PC-9 (cell line): ENCODE measurements around the gene KDM4C. TPM values are rescaled to one million over a fixed set of nuclear protein-coding genes. Genes with fewer than 3 reads are reported as not detected.

Experiments used
- BruUV-seq: library from RNA; stranded (reverse); fragments of 400-500 nt; replicated peaks from 2 replicates; lab custom pipeline; 2021; lab: Mats Ljungman, UMichigan
- CTCF ChIA-PET: fragments of 300-600 bp; sonication (Branson Sonifier 250); formaldehyde crosslinking; loops from one replicate; lab custom pipeline; 2022; ENCODE audit warnings: antibody characterized with exemption; lab: Charles Lee
- POLR2A ChIA-PET: fragments of 300-600 bp; sonication (Branson Sonifier 250); formaldehyde crosslinking; loops from one replicate; lab custom pipeline; 2022; ENCODE audit warnings: antibody characterized with exemption; ENCODE audit not compliant: unreplicated experiment; lab: Charles Lee
- DNase-seq, 2 experiments: peaks; one replicate each; pipeline versions ENCODE4 v3.0.0 to v3.0.0-alpha.2; 2015 to 2022; ENCODE audit warnings: mixed read lengths in 1 of 2
- H2AFZ ChIP-seq: fragments of 200-600 bp; sonication (generic); 2 replicates; pipeline ENCODE4 v1.8.1; 2017; ENCODE audit warnings: antibody characterized with exemption
- H3F3A ChIP-seq: fragments of 200-600 bp; sonication (generic); 2 replicates; pipeline ENCODE4 v1.8.1; 2017; ENCODE audit warnings: antibody characterized with exemption, mild to moderate bottlenecking, low read depth; ENCODE audit not compliant: insufficient read depth
- H3K27ac ChIP-seq: fragments of 200-600 bp; sonication (generic); 2 replicates; pipeline ENCODE4 v1.6.1; 2016; ENCODE audit warnings: mixed run types
- H3K27me3 ChIP-seq: fragments of 200-600 bp; sonication (generic); 2 replicates; pipeline ENCODE4 v1.6.1; 2016; ENCODE audit warnings: low read depth, mixed run types; ENCODE audit not compliant: insufficient read depth
- H3K36me3 ChIP-seq: fragments of 200-600 bp; sonication (generic); 2 replicates; pipeline ENCODE4 v1.6.1; 2016; ENCODE audit warnings: low read depth, mixed run types
- H3K4me1 ChIP-seq: fragments of 200-600 bp; sonication (generic); replicated peaks from 2 replicates; pipeline ENCODE4 v1.6.1; 2016; ENCODE audit warnings: mixed run types; ENCODE audit not compliant: insufficient read depth
- H3K4me2 ChIP-seq: fragments of 200-600 bp; sonication (generic); 2 replicates; pipeline ENCODE4 v1.6.1; 2017; ENCODE audit warnings: mixed run types
- H3K4me3 ChIP-seq: fragments of 200-600 bp; sonication (generic); 2 replicates; pipeline ENCODE4 v1.6.1; 2016; ENCODE audit warnings: mixed run types
- H3K79me2 ChIP-seq: fragments of 200-600 bp; sonication (generic); 2 replicates; pipeline ENCODE4 v1.6.1; 2017; ENCODE audit warnings: low read depth, mixed run types
- H3K9me2 ChIP-seq: fragments of 200-600 bp; sonication (generic); 2 replicates; pipeline ENCODE4 v1.8.1; 2017; ENCODE audit warnings: mild to moderate bottlenecking; ENCODE audit not compliant: insufficient read depth
- H3K9me3 ChIP-seq: fragments of 200-600 bp; sonication (generic); 2 replicates; pipeline ENCODE4 v1.8.1; 2016; ENCODE audit warnings: low read depth; ENCODE audit not compliant: insufficient read depth
- H4K20me1 ChIP-seq: fragments of 200-600 bp; sonication (generic); 2 replicates; pipeline ENCODE4 v1.8.1; 2017; ENCODE audit not compliant: insufficient read depth
- EZH2 ChIP-seq: fragments of 200-600 bp; sonication (generic); IDR thresholded peaks from 2 replicates; pipeline ENCODE4 v1.8.0; 2017; ENCODE audit warnings: antibody characterized with exemption, low read depth
- intact Hi-C: fragments of 100-400 bp; cut with micrococcal nuclease; formaldehyde crosslinking; loops from one replicate; pipeline ENCODE4 v1.10.0; 2022; ENCODE audit not compliant: unreplicated experiment
- total RNA-seq: library from RNA; stranded (reverse); gene quantifications from 2 replicates; pipeline ENCODE4 v1.2.3, GENCODE V29; 2021
- TF ChIP-seq, protein P1 (sequence below): fragments of 200-600 bp; sonication (generic); conservative IDR thresholded peaks from 2 replicates; pipeline ENCODE4 v1.6.1; 2017; ENCODE audit warnings: mixed run types, antibody characterized with exemption, mild to moderate bottlenecking, moderate library complexity

The KDM4C gene
- total RNA-seq, 1 experiment from 2014 or later, result 12.9 TPM

DNA sequence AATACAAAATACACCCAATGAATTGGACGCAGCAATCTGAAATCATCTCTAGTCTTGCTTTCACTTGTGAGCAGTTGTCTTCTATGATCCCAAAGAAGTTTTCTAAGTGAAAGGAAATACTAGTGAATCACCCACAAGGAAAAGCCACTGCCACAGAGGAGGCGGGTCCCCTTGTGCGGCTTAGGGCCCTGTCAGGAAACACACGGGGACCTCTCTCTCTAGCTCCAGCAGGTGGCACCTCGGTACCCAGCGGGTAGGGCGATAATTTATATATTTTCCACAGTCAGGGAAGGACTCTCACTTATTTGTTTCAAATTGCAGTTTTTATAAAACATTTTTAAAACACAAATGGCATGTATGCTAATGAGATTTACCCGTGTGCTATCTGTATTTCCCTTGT is 417.1 kb downstream of the KDM4C start:
- TF ChIP-seq EZH2, result no peak
- TF ChIP-seq, protein P1, sequence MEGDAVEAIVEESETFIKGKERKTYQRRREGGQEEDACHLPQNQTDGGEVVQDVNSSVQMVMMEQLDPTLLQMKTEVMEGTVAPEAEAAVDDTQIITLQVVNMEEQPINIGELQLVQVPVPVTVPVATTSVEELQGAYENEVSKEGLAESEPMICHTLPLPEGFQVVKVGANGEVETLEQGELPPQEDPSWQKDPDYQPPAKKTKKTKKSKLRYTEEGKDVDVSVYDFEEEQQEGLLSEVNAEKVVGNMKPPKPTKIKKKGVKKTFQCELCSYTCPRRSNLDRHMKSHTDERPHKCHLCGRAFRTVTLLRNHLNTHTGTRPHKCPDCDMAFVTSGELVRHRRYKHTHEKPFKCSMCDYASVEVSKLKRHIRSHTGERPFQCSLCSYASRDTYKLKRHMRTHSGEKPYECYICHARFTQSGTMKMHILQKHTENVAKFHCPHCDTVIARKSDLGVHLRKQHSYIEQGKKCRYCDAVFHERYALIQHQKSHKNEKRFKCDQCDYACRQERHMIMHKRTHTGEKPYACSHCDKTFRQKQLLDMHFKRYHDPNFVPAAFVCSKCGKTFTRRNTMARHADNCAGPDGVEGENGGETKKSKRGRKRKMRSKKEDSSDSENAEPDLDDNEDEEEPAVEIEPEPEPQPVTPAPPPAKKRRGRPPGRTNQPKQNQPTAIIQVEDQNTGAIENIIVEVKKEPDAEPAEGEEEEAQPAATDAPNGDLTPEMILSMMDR, result no peak
- H3K36me3 ChIP-seq, result no peaks in the 10 kb centered on the region
- H2AFZ ChIP-seq, result no peak overlapping the region
- no peak overlapping the region for H3K4me2 ChIP-seq
- no peaks in the 10 kb centered on the region for H4K20me1 ChIP-seq
- intact Hi-C loops, result no loop called here
- H3K27ac ChIP-seq, result no peak overlapping the region
- no peaks in the 10 kb centered on the region for H3K9me3 ChIP-seq
- ChIA-PET POLR2A (no interaction called here), CTCF (no interaction called here)
- H3K9me2 ChIP-seq, result no peaks in the 10 kb centered on the region
- BruUV-seq, result no TSS peak
- H3F3A ChIP-seq, result no peaks in the 10 kb centered on the region
- no peak for DNase-seq
- no peaks in the 10 kb centered on the region for H3K79me2 ChIP-seq
- no peaks in the 10 kb centered on the region for H3K4me1 ChIP-seq
- H3K4me3 ChIP-seq, result no peak overlapping the region
- no peaks in the 10 kb centered on the region for H3K27me3 ChIP-seq

DNA sequence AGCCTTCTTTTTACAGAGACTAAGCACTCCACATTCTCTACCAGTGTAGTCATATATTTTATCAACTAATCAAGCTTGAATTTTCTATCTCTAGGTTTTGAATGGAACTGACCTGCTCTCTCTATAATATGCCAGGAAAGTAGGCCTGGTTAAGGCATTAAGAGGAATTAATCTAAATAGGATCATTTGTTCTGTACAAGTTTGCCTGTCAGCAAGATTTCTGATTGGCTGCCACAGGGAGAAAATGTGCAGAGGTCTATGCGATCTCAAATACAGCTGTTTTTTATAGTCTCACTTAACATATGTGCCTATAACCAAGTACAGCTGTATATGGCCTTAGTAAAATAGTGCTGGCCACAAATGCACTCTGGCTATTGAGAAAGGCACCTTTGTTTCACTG is 418.8 kb downstream of the KDM4C start:
- POLR2A ChIA-PET, result no interaction called here

GRCh38 chr9:7177383-7177782 is 419.6 kb downstream of the KDM4C start:
- intact Hi-C loops, result no loop called here
- H3K4me3 ChIP-seq, result no peak overlapping the region
- H3K27ac ChIP-seq, result no peak overlapping the region
- H3K4me1 ChIP-seq, result no peaks in the 10 kb centered on the region
- no peak for DNase-seq
- H2AFZ ChIP-seq, result no peak overlapping the region
- BruUV-seq, result no TSS peak
- CTCF ChIA-PET, result no interaction called here
- TF ChIP-seq EZH2, result no peak
- TF ChIP-seq, protein P1, result no peak
- no peaks in the 10 kb centered on the region for H3K9me3 ChIP-seq
- no peaks in the 10 kb centered on the region for H3K79me2 ChIP-seq
- H3K4me2 ChIP-seq, result no peak overlapping the region
- H3K9me2 ChIP-seq, result no peaks in the 10 kb centered on the region
- no peaks in the 10 kb centered on the region for H4K20me1 ChIP-seq
- H3K36me3 ChIP-seq, result no peaks in the 10 kb centered on the region
- no peaks in the 10 kb centered on the region for H3F3A ChIP-seq
- H3K27me3 ChIP-seq, result no peaks in the 10 kb centered on the region
- POLR2A ChIA-PET, result no interaction called here

More for the DNA sequence above, 418.8 kb downstream of the KDM4C start:
- TF ChIP-seq, protein P1, result no peak
- TF ChIP-seq EZH2, result no peak
- intact Hi-C loops, result no loop called here
- BruUV-seq, result no TSS peak
- no peaks in the 10 kb centered on the region for H3K36me3 ChIP-seq
- H3K27me3 ChIP-seq, result no peaks in the 10 kb centered on the region
- H3F3A ChIP-seq, result no peaks in the 10 kb centered on the region
- no peaks in the 10 kb centered on the region for H4K20me1 ChIP-seq
- no peaks in the 10 kb centered on the region for H3K9me3 ChIP-seq
- no peak for DNase-seq
- no peak overlapping the region for H3K27ac ChIP-seq
- no peaks in the 10 kb centered on the region for H3K79me2 ChIP-seq
- H2AFZ ChIP-seq, result no peak overlapping the region
- no peaks in the 10 kb centered on the region for H3K4me1 ChIP-seq
- CTCF ChIA-PET, result no interaction called here
- no peaks in the 10 kb centered on the region for H3K9me2 ChIP-seq
- H3K4me2 ChIP-seq, result no peak overlapping the region
- H3K4me3 ChIP-seq, result no peak overlapping the region
